Activated CD4-positive, alpha-beta memory T cell treated with anti-CD3 and anti-CD28 coated beads for 36 hours (primary cell): ENCODE data around the gene ERICH3. TPM values are rescaled to one million over a fixed set of nuclear protein-coding genes. Genes with fewer than 3 reads are reported as not detected.

ENCODE experiments used
- CTCF ChIA-PET: fragments of 350-600 bp; sonication (Branson Sonifier 250); formaldehyde crosslinking; loops from one replicate; lab custom pipeline; 2021; ENCODE audit warnings: antibody characterized with exemption, inconsistent platforms; lab: Charles Lee
- POLR2A ChIA-PET: fragments of 350-600 bp; sonication (Branson Sonifier 250); formaldehyde crosslinking; loops from one replicate; lab custom pipeline; 2021; ENCODE audit warnings: antibody characterized with exemption; lab: Charles Lee
- DNase-seq: peaks from one replicate; pipeline ENCODE4 v3.0.0-alpha.2; 2020
- H3K27ac Mint-ChIP-seq: one replicate; pipeline ENCODE4 v1.8.0; 2021; ENCODE audit warnings: mixed read lengths
- H3K27me3 Mint-ChIP-seq: one replicate; pipeline ENCODE4 v1.8.0; 2021; ENCODE audit warnings: mixed read lengths
- H3K36me3 Mint-ChIP-seq: one replicate; pipeline ENCODE4 v1.8.0; 2021; ENCODE audit warnings: mixed read lengths
- H3K4me1 Mint-ChIP-seq: one replicate; pipeline ENCODE4 v1.8.0; 2021; ENCODE audit warnings: low read depth, mixed read lengths
- H3K4me3 Mint-ChIP-seq: one replicate; pipeline ENCODE4 v1.8.0; 2021; ENCODE audit warnings: mild to moderate bottlenecking, mixed read lengths
- H3K9me3 Mint-ChIP-seq: one replicate; pipeline ENCODE4 v1.8.0; 2021; ENCODE audit warnings: mixed read lengths
- intact Hi-C: fragments of 100-400 bp; cut with micrococcal nuclease; formaldehyde crosslinking; loops from one replicate; pipeline ENCODE4 v1.15.1; 2023
- total RNA-seq, 2 experiments: library from RNA; stranded (reverse); gene quantifications; one replicate each; pipeline ENCODE4 v1.2.3, GENCODE V29; 2021

Gene ERICH3
- total RNA-seq, 2 experiments from 2014 or later = not detected

DNA sequence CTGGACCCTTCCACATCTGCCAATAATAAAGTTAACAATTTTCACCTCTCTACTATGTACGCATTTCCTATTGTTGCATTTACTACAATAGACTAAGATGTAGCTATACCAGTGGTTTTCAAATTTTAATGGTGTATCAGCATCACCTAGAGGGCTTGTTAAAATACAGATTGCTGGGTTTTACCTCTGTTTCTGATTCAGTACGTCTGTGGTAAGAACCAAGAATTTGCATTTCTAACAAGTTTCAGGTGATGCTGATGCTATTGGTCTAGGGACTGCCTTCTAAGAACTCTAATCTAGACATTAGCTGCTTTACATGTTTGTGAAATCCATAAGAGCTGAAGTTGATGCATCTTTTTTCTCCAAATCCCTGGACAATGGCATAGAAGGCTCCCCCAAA, 59.7 kb downstream of the ERICH3 start:
- Mint-ChIP-seq H3K9me3 (no peaks in the 10 kb centered on the region), H3K36me3 (no peaks in the 10 kb centered on the region), H3K4me3 (no peak overlapping the region), H3K27me3 (peaks cover 1% of the 10 kb centered on the region), H3K27ac (no peak overlapping the region), H3K4me1 (no peaks in the 10 kb centered on the region)
- CTCF ChIA-PET = no interaction called here
- no peak for DNase-seq
- intact Hi-C loops = no loop called here
- POLR2A ChIA-PET = no interaction called here

DNA sequence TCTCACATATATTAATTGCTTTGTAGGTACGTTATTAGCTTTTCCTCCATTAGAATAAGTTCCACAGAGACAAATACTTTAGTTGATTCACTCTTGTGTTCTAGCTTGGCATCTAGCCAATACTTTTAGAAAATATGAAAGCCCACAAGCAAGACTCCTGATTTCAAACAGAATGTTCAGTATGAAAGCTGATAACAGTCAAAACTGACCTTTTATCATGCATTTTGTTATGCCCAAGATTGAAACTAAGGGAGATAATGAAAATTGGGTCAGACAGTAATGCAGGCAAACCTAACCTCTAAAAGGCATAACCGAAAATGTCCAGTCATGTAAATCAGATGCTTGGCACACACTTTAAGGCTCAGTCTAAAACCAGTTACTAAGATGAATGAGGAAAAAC, 61.7 kb downstream of the ERICH3 start:
- Mint-ChIP-seq H3K27me3 (peaks cover 5% of the 10 kb centered on the region), H3K4me3 (no peak overlapping the region), H3K27ac (no peak overlapping the region), H3K9me3 (no peaks in the 10 kb centered on the region), H3K4me1 (no peaks in the 10 kb centered on the region), H3K36me3 (no peaks in the 10 kb centered on the region)
- ChIA-PET POLR2A (no interaction called here), CTCF (no interaction called here)
- intact Hi-C loops = no loop called here
- no peak for DNase-seq

DNA sequence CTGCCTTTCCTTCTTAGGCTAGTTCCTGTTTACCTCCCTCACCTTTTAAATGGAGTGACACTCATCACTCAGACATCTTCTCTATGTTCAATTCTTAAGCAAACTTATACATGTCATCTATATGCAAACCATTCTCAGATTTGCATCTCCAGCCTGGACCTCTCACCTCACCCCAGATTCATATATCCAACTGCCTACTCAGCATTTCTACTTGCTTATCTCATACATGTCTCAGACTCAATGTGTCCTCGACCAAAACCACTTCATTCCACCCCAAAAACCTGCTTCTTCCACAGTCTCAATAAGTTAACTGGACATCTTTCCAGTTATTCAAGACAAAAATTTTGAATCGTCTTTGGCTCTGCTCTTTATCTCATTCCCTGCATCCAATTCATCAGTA, 62.6 kb downstream of the ERICH3 start:
- Mint-ChIP-seq H3K27ac (no peak overlapping the region), H3K4me1 (no peaks in the 10 kb centered on the region), H3K9me3 (no peaks in the 10 kb centered on the region), H3K27me3 (peaks cover 4% of the 10 kb centered on the region), H3K36me3 (no peaks in the 10 kb centered on the region), H3K4me3 (no peak overlapping the region)
- no peak for DNase-seq
- ChIA-PET CTCF (no interaction called here), POLR2A (no interaction called here)
- intact Hi-C loops = no loop called here

DNA sequence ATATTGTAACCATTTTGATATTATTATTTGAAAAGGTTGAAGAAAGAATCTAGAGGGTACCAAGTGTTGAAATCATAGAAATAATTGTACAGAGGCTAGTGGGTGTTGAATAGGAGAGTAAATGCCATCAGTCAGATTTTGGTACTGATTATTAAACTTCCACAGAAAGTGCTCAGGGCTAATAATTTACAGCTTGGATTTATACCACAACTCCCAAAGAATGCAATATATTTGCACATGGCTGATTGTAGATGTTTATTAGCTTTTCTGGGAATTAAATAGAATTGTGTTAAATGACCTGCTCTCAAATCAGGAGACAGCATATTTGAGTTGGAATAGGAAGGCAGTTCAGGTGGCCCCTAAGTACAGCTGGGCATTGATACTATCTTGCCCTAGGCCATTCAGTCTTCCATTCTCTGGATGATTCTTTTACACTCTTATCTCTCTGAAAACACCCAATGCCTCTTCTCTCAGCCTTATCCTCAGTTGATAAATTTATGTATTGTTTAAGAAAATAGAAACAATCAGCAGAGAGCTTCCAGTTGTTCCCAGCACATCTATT, 63.7 kb downstream of the ERICH3 start:
- CTCF ChIA-PET = no interaction called here
- intact Hi-C loops = no loop called here
- Mint-ChIP-seq H3K4me3 (no peak overlapping the region), H3K9me3 (no peaks in the 10 kb centered on the region), H3K27ac (no peak overlapping the region), H3K27me3 (peaks cover 4% of the 10 kb centered on the region), H3K4me1 (no peaks in the 10 kb centered on the region), H3K36me3 (no peaks in the 10 kb centered on the region)
- no peak for DNase-seq
- POLR2A ChIA-PET = no interaction called here

DNA sequence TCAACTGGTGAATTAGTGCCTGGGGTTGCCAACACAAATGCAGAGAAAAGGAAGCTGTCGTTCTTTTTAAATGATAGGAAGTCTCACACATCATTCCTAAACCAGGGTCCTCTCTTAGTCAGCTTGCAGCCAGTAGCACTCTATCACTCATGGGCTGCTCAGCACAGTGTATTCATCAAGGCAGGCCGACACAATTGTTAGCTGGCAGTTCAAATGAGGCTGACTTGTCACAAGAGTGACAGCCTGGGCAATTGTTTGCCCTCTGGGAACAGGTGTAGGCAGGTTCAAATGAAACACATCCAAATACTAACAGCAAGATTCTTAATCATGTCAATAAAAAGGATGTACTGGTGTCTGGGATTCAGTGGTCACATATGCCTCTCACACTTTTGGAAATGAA, 76.9 kb downstream of the ERICH3 start:
- Mint-ChIP-seq H3K27me3 (peaks cover 6% of the 10 kb centered on the region), H3K4me1 (no peaks in the 10 kb centered on the region), H3K4me3 (no peak overlapping the region), H3K9me3 (no peaks in the 10 kb centered on the region), H3K27ac (no peak overlapping the region), H3K36me3 (no peaks in the 10 kb centered on the region)
- POLR2A ChIA-PET = no interaction called here
- intact Hi-C loops = no loop called here
- DNase-seq = no peak
- CTCF ChIA-PET = interaction anchor here (0.6 kb wide), 1 partner anchor 119 kb away, joined by 3 read pairs; no protein-coding TSS in a partner anchor

DNA sequence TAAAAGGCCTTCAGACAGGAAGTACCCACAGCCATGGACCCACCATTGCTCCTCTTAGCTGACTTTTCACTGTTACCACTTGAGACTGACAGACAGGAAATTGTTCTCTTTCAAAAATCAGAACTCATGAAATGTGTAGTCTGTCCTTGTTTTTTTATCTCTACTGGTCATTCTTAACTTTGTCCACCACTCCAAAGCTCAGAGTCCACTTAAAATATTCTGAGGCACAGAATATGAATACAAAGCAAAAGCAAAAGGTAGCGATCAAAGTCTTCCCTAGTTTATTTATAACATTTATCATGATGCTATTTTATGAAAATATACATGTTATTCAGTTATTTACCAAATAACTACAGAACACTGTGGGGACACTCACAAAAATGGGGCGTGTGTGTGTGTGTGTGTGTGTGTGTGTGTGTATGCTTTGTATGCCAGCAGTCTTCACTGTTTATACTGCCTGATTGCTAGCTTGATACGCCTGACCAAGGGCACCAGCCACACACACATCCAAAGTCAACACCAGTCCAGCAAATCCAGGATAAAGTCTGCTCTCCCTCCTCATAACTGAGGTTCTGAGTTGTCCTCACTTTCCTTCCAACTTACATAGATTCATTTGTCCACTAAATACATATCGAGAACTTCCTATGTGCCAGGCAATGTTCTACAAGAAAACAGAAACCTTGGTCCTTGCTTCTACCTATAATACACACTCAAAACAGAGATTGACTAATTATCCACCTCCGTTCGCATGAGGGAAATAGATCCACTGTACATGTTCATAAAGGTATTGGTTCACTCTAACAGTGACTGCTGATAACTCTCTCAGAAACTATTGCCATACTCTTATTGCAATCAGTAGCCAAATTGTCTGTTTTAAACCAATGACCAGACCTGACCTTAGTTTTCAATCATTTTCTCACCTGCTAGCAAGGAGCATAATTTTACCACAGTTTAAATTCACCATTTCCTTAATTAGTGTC, 79.4 kb downstream of the ERICH3 start:
- Mint-ChIP-seq H3K9me3 (no peaks in the 10 kb centered on the region), H3K36me3 (no peaks in the 10 kb centered on the region), H3K27ac (no peak overlapping the region), H3K4me3 (no peak overlapping the region), H3K27me3 (peaks cover 4% of the 10 kb centered on the region), H3K4me1 (no peaks in the 10 kb centered on the region)
- intact Hi-C loops = no loop called here
- ChIA-PET POLR2A (no interaction called here), CTCF (no interaction called here)
- DNase-seq = no peak

DNA sequence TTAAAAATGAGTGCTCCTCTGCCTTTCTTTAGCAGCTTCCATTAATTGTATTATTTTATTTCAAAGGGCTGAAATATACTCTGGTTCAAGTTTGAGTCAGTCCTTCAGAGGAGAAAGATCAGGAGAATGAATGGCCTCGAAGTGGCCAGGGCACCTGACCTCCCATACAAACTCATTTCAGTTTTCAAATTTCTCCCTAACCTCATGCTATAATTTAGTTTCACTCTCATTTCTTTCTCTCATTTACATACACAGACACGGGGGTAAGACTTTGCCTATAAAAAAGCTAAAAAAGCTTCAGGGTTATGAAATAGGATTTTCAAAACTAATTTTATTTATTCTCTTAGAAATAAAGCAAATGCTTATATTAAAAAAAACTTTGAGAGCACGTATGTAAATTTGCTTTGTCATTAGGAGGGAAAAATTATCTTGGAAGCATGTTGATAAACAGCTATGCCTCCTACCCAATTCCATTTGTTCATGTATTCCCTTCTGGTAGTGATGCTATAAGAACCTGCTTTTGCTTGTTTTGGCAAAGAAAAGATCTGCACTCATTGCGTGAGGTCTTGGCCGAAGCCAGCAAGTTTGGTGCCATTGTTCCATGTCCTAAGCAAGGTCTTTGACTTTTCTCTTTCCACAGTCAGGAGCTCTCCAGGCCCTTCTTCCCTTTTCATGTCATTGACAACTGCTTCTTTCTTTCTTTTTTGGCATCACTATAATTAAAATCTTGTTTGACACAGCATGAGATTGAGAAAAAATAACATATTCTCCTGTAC, 80.8 kb downstream of the ERICH3 start:
- Mint-ChIP-seq H3K4me1 (no peaks in the 10 kb centered on the region), H3K9me3 (no peaks in the 10 kb centered on the region), H3K27ac (no peak overlapping the region), H3K4me3 (no peak overlapping the region), H3K27me3 (peaks cover 4% of the 10 kb centered on the region), H3K36me3 (no peaks in the 10 kb centered on the region)
- DNase-seq = no peak
- intact Hi-C loops = no loop called here
- POLR2A ChIA-PET = no interaction called here
- CTCF ChIA-PET = no interaction called here

DNA sequence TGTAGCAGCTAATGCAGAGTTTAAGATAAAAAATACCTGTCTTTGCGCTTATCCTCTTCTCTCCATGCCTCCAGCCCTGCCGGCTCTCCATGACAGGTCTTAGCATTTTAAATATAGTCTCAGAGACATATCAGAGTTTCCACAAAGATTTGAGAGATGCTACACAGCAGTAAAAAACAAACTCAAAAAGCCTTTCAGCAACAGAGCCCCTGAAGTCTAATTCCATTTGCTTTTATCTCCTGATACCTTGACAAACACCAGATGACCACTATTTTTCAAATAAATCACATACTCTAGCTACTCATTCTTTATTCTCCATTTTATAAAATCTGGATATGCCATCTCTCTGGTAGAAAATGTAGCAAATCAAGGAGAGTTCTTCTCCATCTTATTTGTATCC, 81.6 kb downstream of the ERICH3 start:
- no peaks in the 10 kb centered on the region for H3K4me1 Mint-ChIP-seq
- H3K4me3 Mint-ChIP-seq = no peak overlapping the region
- H3K27ac Mint-ChIP-seq = no peak overlapping the region
- intact Hi-C loops = no loop called here
- H3K36me3 Mint-ChIP-seq = no peaks in the 10 kb centered on the region
- no peaks in the 10 kb centered on the region for H3K9me3 Mint-ChIP-seq
- H3K27me3 Mint-ChIP-seq = peaks cover 4% of the 10 kb centered on the region
- DNase-seq = no peak
- ChIA-PET POLR2A (no interaction called here), CTCF (no interaction called here)

DNA sequence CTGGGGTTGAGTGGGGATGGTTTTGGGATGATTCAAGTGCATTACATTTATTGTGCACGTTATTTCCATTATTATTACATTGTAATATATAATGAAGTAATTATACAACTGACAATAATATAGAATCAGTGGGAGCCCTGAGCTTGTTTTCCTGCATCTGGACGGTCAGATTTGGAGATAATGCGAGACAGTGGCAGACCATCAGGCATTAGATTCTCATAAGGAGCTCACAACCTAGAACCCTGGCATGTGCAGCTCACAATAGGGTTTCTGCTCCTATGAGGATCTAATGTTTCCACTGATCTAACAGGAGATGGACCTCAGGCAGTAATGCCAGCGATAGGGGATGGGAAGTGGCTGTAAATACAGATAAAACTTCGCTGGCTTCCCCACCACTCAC, 83.3 kb downstream of the ERICH3 start:
- intact Hi-C loops = no loop called here
- Mint-ChIP-seq H3K4me3 (no peak overlapping the region), H3K27me3 (no peaks in the 10 kb centered on the region), H3K36me3 (no peaks in the 10 kb centered on the region), H3K27ac (no peak overlapping the region), H3K9me3 (no peaks in the 10 kb centered on the region), H3K4me1 (peaks cover 4% of the 10 kb centered on the region)
- no peak for DNase-seq
- ChIA-PET CTCF (no interaction called here), POLR2A (no interaction called here)

DNA sequence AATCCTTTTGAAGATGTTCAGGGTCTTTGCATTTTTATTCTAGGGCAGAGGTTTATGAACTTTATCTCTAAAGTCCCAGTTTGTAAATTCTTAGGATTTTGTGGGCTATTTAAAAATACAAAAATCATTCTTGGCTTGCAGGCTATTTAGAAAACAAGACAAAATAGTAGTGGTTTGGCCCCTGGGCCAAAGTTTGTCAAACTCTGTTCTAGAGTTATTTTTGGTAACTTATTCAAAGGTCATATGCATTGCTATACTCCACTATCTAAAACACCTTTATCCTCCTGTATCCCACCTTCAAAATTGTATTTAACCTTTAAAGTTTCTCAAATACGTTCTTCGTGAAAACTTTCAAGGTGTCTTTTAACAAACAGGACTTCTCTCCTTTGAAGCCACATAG, 85.7 kb downstream of the ERICH3 start:
- Mint-ChIP-seq H3K9me3 (no peaks in the 10 kb centered on the region), H3K4me3 (no peak overlapping the region)
- intact Hi-C loops = no loop called here

DNA sequence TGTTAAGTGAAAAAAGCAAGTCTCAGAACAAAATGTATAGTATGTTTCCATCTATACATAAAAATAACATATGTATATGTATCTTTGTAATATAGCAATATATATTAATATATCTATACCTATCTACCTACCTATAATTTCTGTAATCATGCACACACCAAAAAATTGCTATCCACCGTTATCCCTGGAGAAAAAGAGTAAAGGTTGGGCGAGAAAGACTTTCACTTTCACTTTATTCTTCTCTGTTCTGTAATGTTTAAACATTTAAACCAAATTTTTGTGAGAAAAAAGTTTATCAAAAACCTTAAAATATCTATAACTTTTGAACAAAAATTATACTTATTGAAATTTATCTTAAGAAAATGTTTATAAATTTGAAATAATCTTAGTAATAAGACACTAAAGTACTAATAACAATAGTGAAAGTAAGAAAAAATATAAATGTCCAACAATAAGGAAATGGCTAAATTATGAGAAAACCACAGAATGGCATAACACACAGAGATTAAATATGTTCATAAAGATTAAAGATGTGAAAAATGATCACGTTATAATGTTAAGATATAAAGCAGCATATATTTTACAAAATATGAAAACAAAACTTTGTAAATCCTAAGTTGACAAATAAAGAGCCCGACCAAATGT, 87.2 kb downstream of the ERICH3 start:
- Mint-ChIP-seq H3K4me1 (peaks cover 4% of the 10 kb centered on the region), H3K27ac (no peak overlapping the region), H3K9me3 (no peaks in the 10 kb centered on the region), H3K27me3 (peaks cover 7% of the 10 kb centered on the region), H3K36me3 (no peaks in the 10 kb centered on the region), H3K4me3 (no peak overlapping the region)
- CTCF ChIA-PET = no interaction called here
- DNase-seq = no peak
- POLR2A ChIA-PET = no interaction called here
- intact Hi-C loops = no loop called here

More for the DNA sequence above, 85.7 kb downstream of the ERICH3 start:
- ChIA-PET CTCF (no interaction called here), POLR2A (no interaction called here)
- Mint-ChIP-seq H3K36me3 (no peaks in the 10 kb centered on the region), H3K27ac (no peak overlapping the region), H3K4me1 (peaks cover 4% of the 10 kb centered on the region), H3K27me3 (peaks cover 5% of the 10 kb centered on the region)
- no peak for DNase-seq

DNA sequence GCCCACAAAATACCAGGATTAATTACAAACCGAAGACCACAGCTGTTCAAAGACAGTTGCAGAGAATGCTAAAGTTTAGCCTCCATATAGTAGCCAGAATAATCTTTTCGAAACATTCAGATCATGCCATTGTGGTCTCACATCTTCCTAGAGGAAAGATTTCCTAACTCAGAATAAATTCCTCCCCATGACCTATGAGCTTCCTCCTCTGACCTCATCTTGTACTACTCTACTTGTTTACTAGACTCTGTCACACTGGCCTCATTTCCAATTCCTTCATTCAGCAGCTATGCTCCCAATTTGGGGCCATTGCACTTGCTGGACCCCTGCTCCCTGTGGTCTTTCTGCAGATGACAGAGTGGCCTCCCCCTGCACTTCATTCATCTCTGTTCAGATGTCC, 89.4 kb downstream of the ERICH3 start:
- Mint-ChIP-seq H3K9me3 (no peaks in the 10 kb centered on the region), H3K27ac (no peak overlapping the region), H3K4me3 (no peak overlapping the region), H3K36me3 (no peaks in the 10 kb centered on the region), H3K4me1 (peaks cover 4% of the 10 kb centered on the region), H3K27me3 (peaks cover 7% of the 10 kb centered on the region)
- POLR2A ChIA-PET = no interaction called here
- no peak for DNase-seq
- intact Hi-C loops = no loop called here
- CTCF ChIA-PET = no interaction called here
